Lower lobe of right lung (tissue), 2 donors: ENCODE results near the gene TSEN2. TPM values are rescaled to one million over a fixed set of nuclear protein-coding genes. Genes with fewer than 3 reads are reported as not detected.

Experiments used
- ATAC-seq, 2 donors: fragments of 200-7000 bp; cut with Tn5 transposase; one replicate each; pipeline ENCODE4 v1.9.1; 2020 to 2022; ENCODE audit warnings: mild to moderate bottlenecking in 2 of 2, moderate library complexity in 2 of 2
- DNase-seq: peaks from one replicate; pipeline ENCODE4 v3.0.0-alpha.2; 2020
- H3K27ac ChIP-seq: fragments of 200-600 bp; one replicate; pipeline ENCODE4 v1.8.0; 2022
- H3K27me3 ChIP-seq: fragments of 200-600 bp; one replicate; pipeline ENCODE4 v1.8.0; 2022; ENCODE audit warnings: low read depth
- H3K36me3 ChIP-seq: fragments of 200-600 bp; one replicate; pipeline ENCODE4 v1.8.0; 2022; ENCODE audit warnings: mild to moderate bottlenecking
- H3K4me1 ChIP-seq: fragments of 200-600 bp; one replicate; pipeline ENCODE4 v1.8.0; 2022
- H3K4me3 ChIP-seq: fragments of 200-600 bp; one replicate; pipeline ENCODE4 v1.8.0; 2022; ENCODE audit warnings: mild to moderate bottlenecking
- H3K9me3 ChIP-seq: fragments of 200-600 bp; one replicate; pipeline ENCODE4 v1.8.0; 2022
- CTCF ChIP-seq: fragments of 200-600 bp; IDR thresholded peaks from one replicate; pipeline ENCODE4 v1.8.0; 2022; ENCODE audit warnings: antibody characterized with exemption, mild to moderate bottlenecking
- intact Hi-C: fragments of 100-400 bp; cut with DNase I; formaldehyde crosslinking; loops from one replicate; pipeline ENCODE4 v1.11.0; 2022
- total RNA-seq: library from RNA; stranded (reverse); fragmentation: NEBNext Ultra II Directional; extraction: Animal tissue kit (Norgen Biotek cat#: 25700); gene quantifications from one replicate; pipeline ENCODE4 v1.2.1, GENCODE V29; 2021
- donor health status: DM: no; HTN: yes; CAD: no; lungs with severe emphysema.

TSEN2 gene
- total RNA-seq, 1 donor from 2014 or later = 23.6 TPM

- no peak for TF ChIP-seq CTCF
- peak overlapping the region; percentile 88 for H3K27ac ChIP-seq
- no peaks in the 10 kb centered on the region for H3K36me3 ChIP-seq
- H3K4me1 ChIP-seq = peaks cover 28% of the 10 kb centered on the region
- peak; percentile 48 for DNase-seq
- peak overlapping the region; percentile 87 for H3K4me3 ChIP-seq
- H3K9me3 ChIP-seq = no peaks in the 10 kb centered on the region
- no peak for ATAC-seq
- intact Hi-C loops = no loop called here
- no peaks in the 10 kb centered on the region for H3K27me3 ChIP-seq
Measured at GRCh38 chr3:12483872-12484197, 445 bp upstream of the TSEN2 start.

GRCh38 chr3:12484983-12485327 is 675 bp downstream of the TSEN2 start:
- peak overlapping the region; percentile 88 for H3K27ac ChIP-seq

GRCh38 chr3:12486001-12486400 is 1.7 kb downstream of the TSEN2 start:
- H3K27me3 ChIP-seq = no peaks in the 10 kb centered on the region
- DNase-seq (no peak), ATAC-seq (no peak)
- peaks cover 18% of the 10 kb centered on the region for H3K4me1 ChIP-seq
- TF ChIP-seq CTCF = no peak
- intact Hi-C loops = no loop called here
- H3K36me3 ChIP-seq = peaks cover 12% of the 10 kb centered on the region
- no peak overlapping the region for H3K27ac ChIP-seq
- H3K4me3 ChIP-seq = no peak overlapping the region
- no peaks in the 10 kb centered on the region for H3K9me3 ChIP-seq

More at GRCh38 chr3:12484983-12485327, 675 bp downstream of the TSEN2 start:
- no peaks in the 10 kb centered on the region for H3K27me3 ChIP-seq
- DNase-seq (no peak), ATAC-seq (no peak)
- intact Hi-C loops = no loop called here
- TF ChIP-seq CTCF = no peak
- H3K9me3 ChIP-seq = no peaks in the 10 kb centered on the region
- H3K4me1 ChIP-seq = peaks cover 21% of the 10 kb centered on the region
- peak overlapping the region; percentile 87 for H3K4me3 ChIP-seq
- peaks cover 2% of the 10 kb centered on the region for H3K36me3 ChIP-seq

- intact Hi-C loops = no loop called here
- peaks cover 18% of the 10 kb centered on the region for H3K4me1 ChIP-seq
- H3K27ac ChIP-seq = no peak overlapping the region
- peaks cover 19% of the 10 kb centered on the region for H3K36me3 ChIP-seq
- DNase-seq = no peak
- no peak for TF ChIP-seq CTCF
- no peak overlapping the region for H3K4me3 ChIP-seq
- no peaks in the 10 kb centered on the region for H3K9me3 ChIP-seq
- ATAC-seq = no peak
- H3K27me3 ChIP-seq = no peaks in the 10 kb centered on the region
Measured at GRCh38 chr3:12486916-12487315, 2.6 kb downstream of the TSEN2 start.

GRCh38 chr3:12487336-12487735 is 3.1 kb downstream of the TSEN2 start:
- TF ChIP-seq CTCF = no peak
- Histone ChIP-seq H3K27ac (no peak overlapping the region), H3K4me3 (no peak overlapping the region), H3K9me3 (no peaks in the 10 kb centered on the region), H3K27me3 (no peaks in the 10 kb centered on the region), H3K4me1 (peaks cover 18% of the 10 kb centered on the region), H3K36me3 (peaks cover 23% of the 10 kb centered on the region)
- no peak for DNase-seq
- ATAC-seq = no peak
- intact Hi-C loops = no loop called here

- ATAC-seq (no peak), DNase-seq (no peak)
- intact Hi-C loops = no loop called here
Measured at GRCh38 chr3:12487786-12488185, 3.5 kb downstream of the TSEN2 start.

More at GRCh38 chr3:12487786-12488185, 3.5 kb downstream of the TSEN2 start:
- Histone ChIP-seq H3K27me3 (no peaks in the 10 kb centered on the region), H3K36me3 (peaks cover 27% of the 10 kb centered on the region), H3K27ac (no peak overlapping the region), H3K4me3 (no peak overlapping the region), H3K4me1 (peaks cover 18% of the 10 kb centered on the region), H3K9me3 (no peaks in the 10 kb centered on the region)
- no peak for TF ChIP-seq CTCF
